Measurements from ENCODE around the gene SELENOM. TPM values are rescaled to one million over a fixed set of nuclear protein-coding genes. Genes with fewer than 3 reads are reported as not detected.

Gene SELENOM
- polyA plus RNA-seq, 1 donor from 2014 or later = 6.6 TPM

GRCh38 chr22:31084811-31085492 lies 22.4 kb downstream of the SELENOM start:
- no peak overlapping the region for H3K27ac ChIP-seq (ENCODE audit: low read length)
- H3K36me3 ChIP-seq (ENCODE audit: insufficient read depth, low read length) = no peaks in the 10 kb centered on the region
- H3K9ac ChIP-seq (ENCODE audit: low read length) = no peak overlapping the region
- no peaks in the 10 kb centered on the region for H3K9me2 ChIP-seq (ENCODE audit: insufficient read depth, low read length)
- H3K4me3 ChIP-seq (ENCODE audit: low read length) = peak overlapping the region; percentile 49
- H3K79me2 ChIP-seq (replicated peaks; ENCODE audit: insufficient read depth, low read length) = no peaks in the 10 kb centered on the region
- no peaks in the 10 kb centered on the region for H3F3A ChIP-seq (ENCODE audit: insufficient read depth, low read length, poor library complexity, severe bottlenecking)
- H3K4me2 ChIP-seq (ENCODE audit: low read length) = no peak overlapping the region
- peaks cover 25% of the 10 kb centered on the region for H3K27me3 ChIP-seq (ENCODE audit: insufficient read depth, low read depth, low read length)
- H2AFZ ChIP-seq (ENCODE audit: low read depth, low read length) = no peak overlapping the region
- H4K20me1 ChIP-seq (ENCODE audit: insufficient read depth) = no peaks in the 10 kb centered on the region
- no peaks in the 10 kb centered on the region for H3K9me3 ChIP-seq (ENCODE audit: low read length)
- TF ChIP-seq, protein P1, sequence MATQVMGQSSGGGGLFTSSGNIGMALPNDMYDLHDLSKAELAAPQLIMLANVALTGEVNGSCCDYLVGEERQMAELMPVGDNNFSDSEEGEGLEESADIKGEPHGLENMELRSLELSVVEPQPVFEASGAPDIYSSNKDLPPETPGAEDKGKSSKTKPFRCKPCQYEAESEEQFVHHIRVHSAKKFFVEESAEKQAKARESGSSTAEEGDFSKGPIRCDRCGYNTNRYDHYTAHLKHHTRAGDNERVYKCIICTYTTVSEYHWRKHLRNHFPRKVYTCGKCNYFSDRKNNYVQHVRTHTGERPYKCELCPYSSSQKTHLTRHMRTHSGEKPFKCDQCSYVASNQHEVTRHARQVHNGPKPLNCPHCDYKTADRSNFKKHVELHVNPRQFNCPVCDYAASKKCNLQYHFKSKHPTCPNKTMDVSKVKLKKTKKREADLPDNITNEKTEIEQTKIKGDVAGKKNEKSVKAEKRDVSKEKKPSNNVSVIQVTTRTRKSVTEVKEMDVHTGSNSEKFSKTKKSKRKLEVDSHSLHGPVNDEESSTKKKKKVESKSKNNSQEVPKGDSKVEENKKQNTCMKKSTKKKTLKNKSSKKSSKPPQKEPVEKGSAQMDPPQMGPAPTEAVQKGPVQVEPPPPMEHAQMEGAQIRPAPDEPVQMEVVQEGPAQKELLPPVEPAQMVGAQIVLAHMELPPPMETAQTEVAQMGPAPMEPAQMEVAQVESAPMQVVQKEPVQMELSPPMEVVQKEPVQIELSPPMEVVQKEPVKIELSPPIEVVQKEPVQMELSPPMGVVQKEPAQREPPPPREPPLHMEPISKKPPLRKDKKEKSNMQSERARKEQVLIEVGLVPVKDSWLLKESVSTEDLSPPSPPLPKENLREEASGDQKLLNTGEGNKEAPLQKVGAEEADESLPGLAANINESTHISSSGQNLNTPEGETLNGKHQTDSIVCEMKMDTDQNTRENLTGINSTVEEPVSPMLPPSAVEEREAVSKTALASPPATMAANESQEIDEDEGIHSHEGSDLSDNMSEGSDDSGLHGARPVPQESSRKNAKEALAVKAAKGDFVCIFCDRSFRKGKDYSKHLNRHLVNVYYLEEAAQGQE (IDR thresholded peaks at IDR 0.05; ENCODE audit: borderline replicate concordance) = no peak
- TF ChIP-seq EZH2 (IDR thresholded peaks at IDR 0.05; ENCODE audit: borderline replicate concordance, insufficient read depth, low read length, poor library complexity, severe bottlenecking) (no peak), RAD21 (conservative IDR thresholded peaks at IDR 0.05) (peak; percentile 39), SMC3 (conservative IDR thresholded peaks at IDR 0.05; ENCODE audit: poor library complexity) (peak; percentile 37), EP300 (conservative IDR thresholded peaks at IDR 0.05; ENCODE audit: poor library complexity, severe bottlenecking) (no peak), MXI1 (conservative IDR thresholded peaks at IDR 0.05; ENCODE audit: poor library complexity, severe bottlenecking) (no peak), CTCF (IDR thresholded peaks at IDR 0.05; ENCODE audit: poor library complexity, severe bottlenecking) (peak; percentile 56)

DNA sequence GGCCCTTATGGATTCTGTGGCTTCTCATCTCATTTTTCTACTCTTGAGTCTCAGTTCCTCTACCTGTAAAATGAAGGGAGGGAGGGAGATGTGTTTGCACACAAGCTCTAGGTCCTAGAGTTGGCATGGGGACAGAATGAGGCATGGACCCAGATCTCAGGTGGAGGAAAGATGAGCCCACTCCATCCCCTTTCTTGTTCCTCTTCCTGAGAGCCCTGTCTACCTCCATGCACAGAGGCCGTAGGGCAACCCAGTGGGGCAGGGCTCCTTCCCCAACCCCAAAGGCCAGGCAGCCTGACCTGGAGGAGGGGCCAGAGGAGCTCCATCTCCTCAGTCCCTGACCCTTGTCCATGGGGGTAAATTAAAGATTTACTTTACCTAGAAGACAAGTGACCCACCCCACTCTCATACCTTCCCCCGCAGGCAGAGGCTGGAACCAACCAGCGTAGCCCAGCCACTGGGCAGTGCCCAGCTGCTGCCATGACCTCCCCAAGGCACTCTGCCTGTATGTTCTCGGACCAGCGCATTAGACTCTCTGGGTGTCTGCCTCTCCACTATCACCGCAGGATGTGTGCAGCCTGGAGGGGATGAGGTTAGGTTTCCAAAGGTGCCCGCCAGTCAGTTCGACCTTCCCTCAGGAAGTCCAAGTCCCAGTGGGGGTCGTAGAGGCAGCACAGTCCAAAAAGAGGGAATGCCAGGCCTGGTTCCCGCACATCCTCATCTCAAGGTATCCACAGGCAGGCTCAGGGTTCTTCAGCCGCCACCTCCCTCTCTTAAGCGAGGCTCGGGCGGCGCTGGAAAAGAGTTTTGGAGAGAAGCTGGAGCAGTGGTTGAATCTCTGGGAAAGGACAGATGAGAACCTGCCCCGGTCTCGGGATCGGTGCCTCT lies 23.2 kb downstream of the SELENOM start:
- H3K9me3 ChIP-seq (ENCODE audit: low read length) = no peaks in the 10 kb centered on the region
- no peaks in the 10 kb centered on the region for H3K36me3 ChIP-seq (ENCODE audit: insufficient read depth, low read length)
- no peak overlapping the region for H3K27ac ChIP-seq (ENCODE audit: low read length)
- peak overlapping the region; percentile 49 for H3K4me3 ChIP-seq (ENCODE audit: low read length)
- no peaks in the 10 kb centered on the region for H3F3A ChIP-seq (ENCODE audit: insufficient read depth, low read length, poor library complexity, severe bottlenecking)
- no peak overlapping the region for H3K4me2 ChIP-seq (ENCODE audit: low read length)
- H3K9ac ChIP-seq (ENCODE audit: low read length) = no peak overlapping the region
- H3K79me2 ChIP-seq (replicated peaks; ENCODE audit: insufficient read depth, low read length) = no peaks in the 10 kb centered on the region
- peaks cover 25% of the 10 kb centered on the region for H3K27me3 ChIP-seq (ENCODE audit: insufficient read depth, low read depth, low read length)
- no peak overlapping the region for H2AFZ ChIP-seq (ENCODE audit: low read depth, low read length)
- TF ChIP-seq POLR2AphosphoS5 (IDR thresholded peaks at IDR 0.05) = no peak
- TF ChIP-seq, protein P1 (IDR thresholded peaks at IDR 0.05; ENCODE audit: borderline replicate concordance) = no peak
- no peak for TF ChIP-seq EZH2 (IDR thresholded peaks at IDR 0.05; ENCODE audit: borderline replicate concordance, insufficient read depth, low read length, poor library complexity, severe bottlenecking)
- TF ChIP-seq RAD21 (conservative IDR thresholded peaks at IDR 0.05) = no peak
- no peak for TF ChIP-seq SMC3 (conservative IDR thresholded peaks at IDR 0.05; ENCODE audit: poor library complexity)
- TF ChIP-seq CTCF (IDR thresholded peaks at IDR 0.05; ENCODE audit: poor library complexity, severe bottlenecking) = no peak
- no peak for TF ChIP-seq MXI1 (conservative IDR thresholded peaks at IDR 0.05; ENCODE audit: poor library complexity, severe bottlenecking)
- TF ChIP-seq EP300 (conservative IDR thresholded peaks at IDR 0.05; ENCODE audit: poor library complexity, severe bottlenecking) = no peak
- no peak for TF ChIP-seq TAF1 (IDR thresholded peaks at IDR 0.05; ENCODE audit: low read depth)
- H3K9me2 ChIP-seq (ENCODE audit: insufficient read depth, low read length) = no peaks in the 10 kb centered on the region
- no peaks in the 10 kb centered on the region for H4K20me1 ChIP-seq (ENCODE audit: insufficient read depth)

Data from neural cell (in vitro differentiated cells).